Measurements from ENCODE around the gene DBX1. TPM values are rescaled to one million over a fixed set of nuclear protein-coding genes. Genes with fewer than 3 reads are reported as not detected.

DBX1 gene
- total and polyA plus RNA-seq, 5 donors from 2014 or later: not detected

Other genes with a start within 250 kb of the DBX1 start
- gene HTATIP2, start 203.2 kb upstream of the DBX1 start, total RNA-seq: 25.6 TPM
- gene HTATIP2, start 203.2 kb upstream of the DBX1 start, polyA plus RNA-seq: 100 to 1,000 TPM in 3 of 4 donors, 10 to 100 TPM in 1; 84.2 to 112 (median 110) TPM
- gene PRMT3, start 227.2 kb upstream of the DBX1 start, total RNA-seq: 12.3 TPM
- 10 to 100 TPM in 1 of 4 donors, 1 to 10 TPM in 3; 5.6 to 13.1 (median 7.1) TPM for gene PRMT3, start 227.2 kb upstream of the DBX1 start, polyA plus RNA-seq

All from CD4-positive, CD25-positive, alpha-beta regulatory T cell (primary cell).